ENCODE measurements around the gene BTBD18.
"Not testable (repeated sequence)": the region's sequence is repeated elsewhere in the genome, so short reads cannot be mapped to it uniquely, and the experiment has no call there.

The BTBD18 gene

GRCh38 chr11:57735619-57736298 is 15.9 kb downstream of the BTBD18 start:
- no peak for DNase-seq

- DNase-seq: no peak
Observed at GRCh38 chr11:57732661-57733060, 19.0 kb downstream of the BTBD18 start.

GRCh38 chr11:57729479-57729878 is 22.1 kb downstream of the BTBD18 start:
- no peak for DNase-seq

GRCh38 chr11:57728829-57729228 is 22.8 kb downstream of the BTBD18 start:
- DNase-seq: no peak

GRCh38 chr11:57727185-57727584 is 24.4 kb downstream of the BTBD18 start:
- DNase-seq: no peak

GRCh38 chr11:57716726-57717125 is 34.9 kb downstream of the BTBD18 start:
- DNase-seq: not testable (repeated sequence)

- DNase-seq: no peak
Observed at GRCh38 chr11:57713835-57714234, 37.8 kb downstream of the BTBD18 start.

GRCh38 chr11:57712256-57713150 is 39.1 kb downstream of the BTBD18 start, which contains the start of gene TMX2:
TSS of gene TMX2 (plus strand) at chr11:57712593. CDS start at chr11:57712619, 26 bp downstream.
- DNase-seq: peak; percentile 47 to 99 (median 94)

- DNase-seq: peak in 39 of 58 donors; percentile 44 to 93 (median 78)
Observed at GRCh38 chr11:57711414-57712255, 40.0 kb downstream of the BTBD18 start, which contains the start of gene MED19. TSS of gene MED19 (minus strand) at chr11:57712215. CDS start at chr11:57712179, 36 bp downstream.

GRCh38 chr11:57709802-57710367 is 41.7 kb downstream of the BTBD18 start:
- no peak for DNase-seq

GRCh38 chr11:57705432-57705831 is 46.2 kb downstream of the BTBD18 start:
- DNase-seq: not testable (repeated sequence)

- no peak for DNase-seq
Observed at GRCh38 chr11:57704932-57705331, 46.7 kb downstream of the BTBD18 start.

- DNase-seq: no peak
Observed at GRCh38 chr11:57703341-57703740, 48.3 kb downstream of the BTBD18 start.

GRCh38 chr11:57700425-57700824 is 51.2 kb downstream of the BTBD18 start:
- no peak for DNase-seq

GRCh38 chr11:57699813-57700212 is 51.8 kb downstream of the BTBD18 start:
- DNase-seq: no peak

GRCh38 chr11:57698843-57699365 is 52.7 kb downstream of the BTBD18 start:
- no peak for DNase-seq

Measured in anterior cingulate cortex (tissue), 58 donors.